GM11168 (cell line): ENCODE measurements around the gene LACTBL1.
"Not testable (repeated sequence)": the region's sequence is repeated elsewhere in the genome, so short reads cannot be mapped to it uniquely, and the experiment has no call there.

Experiments
- in situ Hi-C: fragments of 300-500 bp; cut with MboI; formaldehyde crosslinking; loops from one replicate; pipeline ENCODE4 v1.12.0; 2022; ENCODE audit warnings: low sequenced_read_pairs; ENCODE audit not compliant: unreplicated experiment

The LACTBL1 gene, protein sequence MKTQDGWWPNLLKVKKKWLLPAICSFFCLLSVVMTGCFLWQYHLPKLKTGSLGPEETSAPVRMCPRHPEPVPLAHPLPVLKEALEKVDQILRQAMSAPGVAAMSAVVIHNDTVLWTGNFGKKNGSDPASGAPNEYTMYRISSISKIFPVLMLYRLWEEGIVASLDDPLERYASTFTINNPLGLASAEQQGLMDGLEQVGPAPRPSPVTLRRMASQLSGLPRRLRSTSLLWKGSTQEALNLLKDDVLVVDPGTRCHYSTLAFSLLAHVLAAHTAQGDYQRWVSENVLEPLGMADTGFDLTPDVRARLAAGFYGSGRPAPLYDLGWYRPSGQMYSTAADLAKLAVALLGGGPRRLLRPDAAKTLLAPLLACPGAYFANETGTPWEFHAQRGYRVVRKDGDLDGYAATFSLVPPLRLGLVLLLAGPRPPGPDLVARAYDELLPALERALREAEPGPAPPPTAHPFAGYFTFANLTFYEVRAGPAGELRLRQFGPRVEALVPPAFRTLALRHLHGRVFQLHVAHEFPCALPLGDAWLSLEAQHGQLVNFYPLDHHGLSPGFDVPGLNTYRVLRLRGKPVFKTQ

DNA sequence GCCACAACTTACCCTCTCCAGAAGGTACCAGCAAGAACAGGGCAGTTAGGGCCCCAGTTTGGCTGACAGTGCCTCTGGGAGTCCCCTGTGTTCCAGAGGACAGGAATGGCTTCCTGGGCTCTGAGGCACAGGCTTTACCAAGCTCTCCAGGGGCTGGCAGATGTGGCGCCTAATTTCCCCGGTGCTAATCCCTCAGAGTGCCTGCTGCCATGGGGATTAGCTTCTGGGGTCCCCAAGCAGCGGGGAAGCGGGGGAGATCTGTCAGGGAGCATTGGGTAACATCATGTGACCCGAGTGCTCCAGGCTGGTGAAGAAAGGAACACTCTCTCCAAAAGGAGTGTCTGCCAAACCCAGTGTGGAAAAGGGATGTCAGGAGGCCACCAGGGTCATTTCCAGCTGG is at the start of gene LACTBL1:
LACTBL1 (minus strand) TSS at position 107 of the 400 bp plus-strand sequence. CDS start 550 bp downstream, outside the sequence.
- in situ Hi-C loops: loop anchor here (10.0 kb wide), 1 partner anchor 212 kb away; no protein-coding TSS in a partner anchor

DNA sequence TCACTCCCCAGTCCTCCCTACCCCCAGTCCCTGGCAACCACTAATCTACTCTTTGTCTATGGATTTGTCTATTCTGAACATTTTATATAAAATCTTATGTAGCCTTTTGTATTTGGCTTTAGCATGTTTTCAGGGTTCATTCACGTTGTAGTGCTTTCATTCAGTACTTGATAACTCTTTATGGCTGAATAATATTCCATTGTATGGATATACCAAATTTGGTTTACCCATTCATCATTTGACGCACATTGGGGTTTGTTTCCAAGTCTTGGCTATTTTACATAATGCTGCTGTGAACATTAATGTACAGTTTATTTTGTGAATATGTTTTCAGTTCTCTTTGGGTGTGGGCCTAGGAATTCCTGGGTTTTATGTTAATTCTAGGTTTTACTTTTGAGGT is 49.2 kb upstream of the LACTBL1 start:
- in situ Hi-C loops: no loop called here

DNA sequence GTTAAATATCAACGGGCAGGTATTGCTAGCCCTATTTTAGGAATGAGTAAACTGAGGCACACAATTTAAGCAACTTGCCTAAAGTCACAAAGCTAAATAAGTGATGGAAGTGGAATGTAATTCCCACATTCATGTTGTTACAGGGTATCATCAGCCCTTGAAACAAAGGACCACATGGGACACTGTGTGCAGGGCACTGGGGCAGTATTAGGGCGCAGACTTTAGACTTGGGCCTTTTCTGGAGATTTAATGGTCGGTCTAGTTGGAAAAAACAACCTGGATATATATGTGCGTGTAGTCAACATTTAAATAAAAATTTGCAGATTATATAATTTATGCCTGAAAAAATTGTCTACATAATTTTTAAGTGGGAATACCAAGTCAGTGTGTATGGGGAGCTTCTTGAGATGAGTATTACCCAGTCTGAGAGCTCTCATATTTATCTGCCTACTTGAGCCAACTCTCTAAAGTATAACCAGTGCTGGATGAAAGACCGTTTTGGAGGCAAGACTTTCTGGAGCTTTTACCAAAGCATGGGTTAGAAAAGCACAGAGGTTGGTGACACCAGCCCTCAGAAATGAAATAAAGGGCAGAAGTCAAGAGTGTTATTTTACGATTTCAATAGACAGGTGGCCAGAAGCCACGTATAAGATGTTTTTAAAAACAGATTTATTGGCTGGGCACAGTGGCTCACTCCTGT is 48.2 kb upstream of the LACTBL1 start:
- in situ Hi-C loops: no loop called here

DNA sequence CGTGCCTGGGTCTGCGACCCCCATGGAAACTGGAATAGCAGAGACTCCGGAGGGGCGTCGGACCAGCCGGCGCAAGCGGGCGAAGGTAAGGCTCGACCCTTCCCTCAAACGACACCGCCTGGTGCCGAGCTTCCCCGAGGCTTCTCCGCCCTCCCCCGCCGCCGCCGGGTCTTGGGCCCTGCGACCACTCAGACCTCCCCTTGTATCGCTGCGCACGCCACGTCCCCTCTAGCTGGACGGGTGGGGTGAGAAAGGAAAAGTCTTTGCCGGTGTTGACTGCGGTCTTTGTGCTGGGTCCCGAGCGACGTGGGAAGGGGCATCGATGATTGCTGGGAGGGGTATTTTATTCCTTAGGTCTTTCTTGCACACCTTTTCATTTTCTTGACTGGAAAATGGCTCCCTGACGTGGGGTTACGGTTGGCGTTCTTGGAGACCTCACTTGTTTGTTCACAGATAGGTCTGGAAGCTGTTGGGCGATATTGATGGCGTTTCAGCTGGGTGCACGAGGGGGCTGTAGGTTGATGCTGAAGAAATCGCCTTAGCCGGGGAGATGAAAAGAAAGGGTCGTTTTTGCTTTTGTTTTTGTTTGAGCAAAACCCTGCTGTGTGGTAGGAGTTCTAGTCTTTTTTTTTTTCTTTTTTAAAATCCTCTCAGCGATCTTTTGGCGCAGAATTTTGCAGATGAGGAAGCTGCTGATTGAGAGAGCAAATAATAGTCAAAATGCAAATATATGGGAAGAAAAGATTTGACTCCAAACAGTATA is 47.4 kb upstream of the LACTBL1 start:
- in situ Hi-C loops: no loop called here

DNA sequence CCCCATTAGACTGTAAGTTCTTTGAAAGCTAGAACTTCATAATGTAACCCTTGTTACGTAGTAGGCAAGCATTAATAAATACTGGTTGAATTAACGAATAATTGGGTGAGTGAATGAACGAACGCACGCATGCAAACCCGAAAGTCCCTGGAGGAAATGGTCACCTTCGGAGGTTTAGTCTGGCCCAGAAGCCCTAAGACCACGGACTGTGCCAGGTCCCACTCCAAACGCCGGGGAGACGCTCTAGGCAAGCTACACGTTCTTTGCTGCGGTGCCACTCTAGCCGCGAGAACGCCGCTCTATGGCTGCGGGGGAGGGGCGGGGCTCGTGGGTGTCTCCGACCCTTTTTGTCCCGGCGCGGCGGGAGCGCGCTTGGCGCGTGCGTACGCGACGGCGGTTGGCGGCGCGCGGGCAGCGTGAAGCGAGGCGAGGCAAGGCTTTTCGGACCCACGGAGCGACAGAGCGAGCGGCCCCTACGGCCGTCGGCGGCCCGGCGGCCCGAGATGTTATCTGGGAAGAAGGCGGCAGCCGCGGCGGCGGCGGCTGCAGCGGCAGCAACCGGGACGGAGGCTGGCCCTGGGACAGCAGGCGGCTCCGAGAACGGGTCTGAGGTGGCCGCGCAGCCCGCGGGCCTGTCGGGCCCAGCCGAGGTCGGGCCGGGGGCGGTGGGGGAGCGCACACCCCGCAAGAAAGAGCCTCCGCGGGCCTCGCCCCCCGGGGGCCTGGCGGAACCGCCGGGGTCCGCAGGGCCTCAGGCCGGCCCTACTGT is 46.6 kb upstream of the LACTBL1 start, which contains the start of gene KDM1A:
KDM1A (plus strand) TSS at position 375 of the 769 bp plus-strand sequence; CDS start at position 504, 129 bp downstream.
- in situ Hi-C loops: no loop called here

DNA sequence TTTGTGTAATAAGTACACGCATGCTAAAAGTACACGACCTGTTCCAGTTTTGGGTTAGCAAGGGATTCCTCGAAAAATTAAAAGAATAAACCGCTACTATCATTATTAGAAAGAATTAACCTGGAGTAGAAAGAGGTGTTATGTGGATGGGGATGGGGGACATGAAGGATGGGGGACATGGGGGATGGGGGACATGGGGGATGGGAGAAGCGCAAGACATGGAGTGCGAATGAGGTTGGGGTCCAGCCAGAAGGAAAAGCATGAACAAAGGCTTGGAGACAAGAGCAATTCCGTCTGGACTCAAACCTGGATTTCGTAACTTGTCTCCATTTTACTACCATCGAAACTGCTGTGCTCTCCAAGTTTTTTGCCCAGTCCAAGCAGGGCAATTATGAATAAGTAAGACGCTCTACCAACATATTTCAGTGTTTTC is 46.0 kb upstream of the LACTBL1 start:
- in situ Hi-C loops: no loop called here

DNA sequence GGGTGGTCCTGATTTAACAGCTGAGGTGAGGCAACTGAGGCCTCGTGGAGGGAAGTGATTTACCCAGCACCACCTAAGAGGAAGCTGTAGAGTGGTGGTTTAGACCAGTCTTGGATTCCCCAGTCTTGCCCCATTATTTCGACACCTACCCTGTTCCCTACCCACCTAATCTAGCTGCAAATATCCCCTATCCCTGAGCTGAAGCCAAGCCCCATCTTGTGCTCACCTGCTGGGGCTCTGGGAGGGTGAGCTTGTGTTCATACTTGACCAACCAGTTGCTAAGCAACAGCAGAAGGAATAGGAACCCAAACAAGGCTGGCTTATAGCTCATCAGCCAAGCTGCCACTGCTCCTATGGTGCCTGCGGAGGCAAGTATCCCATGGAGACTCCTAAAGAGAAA is 41.0 kb upstream of the LACTBL1 start:
- in situ Hi-C loops: no loop called here

DNA sequence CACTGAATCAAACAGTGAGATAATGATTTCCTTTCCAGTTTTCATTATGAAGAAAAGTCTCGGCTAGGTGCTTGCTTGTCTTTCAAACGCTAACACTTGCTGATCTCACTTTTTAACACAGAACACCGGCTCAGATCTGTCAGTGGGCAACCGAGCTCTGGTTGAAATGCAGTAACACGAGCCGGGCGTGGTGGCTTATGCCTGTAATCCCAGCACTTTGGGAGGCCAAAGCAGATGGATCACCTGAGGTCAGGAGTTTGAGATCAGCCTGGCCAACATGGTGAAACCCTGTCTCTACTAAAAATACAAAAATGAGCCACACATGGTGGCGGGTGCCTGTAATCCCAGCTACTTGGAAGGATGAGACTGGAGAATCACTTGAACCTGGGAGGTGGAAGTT is 37.4 kb upstream of the LACTBL1 start:
- in situ Hi-C loops: not testable (repeated sequence)

DNA sequence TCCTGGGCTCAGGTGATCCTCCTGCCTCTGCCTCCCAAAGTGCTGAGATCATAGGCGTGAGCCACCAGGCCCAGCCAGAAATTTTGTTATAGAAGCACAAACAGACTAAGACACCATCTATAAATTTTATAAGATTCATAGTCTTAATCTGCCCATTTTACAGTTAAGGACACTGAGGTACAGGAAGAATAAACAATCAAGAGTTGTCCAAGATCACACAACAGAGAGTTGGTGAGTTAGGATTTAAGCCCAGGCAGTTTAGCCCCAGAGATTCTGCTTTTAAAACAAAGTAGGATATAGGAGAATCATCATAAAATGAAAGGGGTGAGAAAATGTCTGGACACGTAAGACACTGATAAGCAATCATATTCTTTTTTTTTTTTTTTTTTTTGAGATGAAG is 36.2 kb upstream of the LACTBL1 start:
- in situ Hi-C loops: no loop called here

DNA sequence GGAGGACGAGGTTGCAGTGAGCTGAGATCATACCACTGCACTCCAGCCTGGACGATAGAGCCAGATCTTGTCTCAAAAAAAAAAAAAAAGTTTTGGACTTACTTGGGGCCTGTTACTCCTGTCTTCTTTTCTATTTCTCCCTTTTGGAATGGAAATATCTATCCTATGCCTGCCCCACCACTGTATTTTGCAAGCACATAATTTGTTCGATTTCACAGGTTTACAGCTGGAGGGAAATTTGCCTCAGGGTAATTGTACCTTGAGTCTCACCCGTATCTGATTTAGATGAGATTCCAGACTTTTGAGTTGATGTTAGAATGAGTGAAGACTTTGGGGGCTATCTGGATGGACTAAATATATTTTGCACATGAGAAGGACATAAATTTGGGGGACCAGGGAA is 34.4 kb upstream of the LACTBL1 start:
- in situ Hi-C loops: no loop called here

DNA sequence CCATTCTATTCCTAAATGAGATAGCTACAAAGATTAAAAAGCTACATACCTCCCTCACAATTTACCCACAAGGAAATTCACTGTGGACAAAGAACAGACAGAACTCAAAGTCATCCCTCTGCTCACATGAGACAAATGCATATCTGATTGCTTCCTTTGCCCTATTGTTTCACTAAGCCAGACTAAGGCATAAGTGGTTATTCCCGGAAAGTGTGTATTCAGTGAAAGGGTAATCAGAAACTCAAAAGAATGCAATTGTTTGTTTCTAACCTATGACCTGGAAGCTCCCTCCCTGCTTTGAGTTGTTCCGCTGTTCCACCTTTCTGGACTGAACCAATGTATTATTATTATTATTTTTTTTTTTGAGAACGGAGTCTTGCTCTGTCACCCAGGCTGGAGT is 32.1 kb upstream of the LACTBL1 start:
- in situ Hi-C loops: not testable (repeated sequence)

DNA sequence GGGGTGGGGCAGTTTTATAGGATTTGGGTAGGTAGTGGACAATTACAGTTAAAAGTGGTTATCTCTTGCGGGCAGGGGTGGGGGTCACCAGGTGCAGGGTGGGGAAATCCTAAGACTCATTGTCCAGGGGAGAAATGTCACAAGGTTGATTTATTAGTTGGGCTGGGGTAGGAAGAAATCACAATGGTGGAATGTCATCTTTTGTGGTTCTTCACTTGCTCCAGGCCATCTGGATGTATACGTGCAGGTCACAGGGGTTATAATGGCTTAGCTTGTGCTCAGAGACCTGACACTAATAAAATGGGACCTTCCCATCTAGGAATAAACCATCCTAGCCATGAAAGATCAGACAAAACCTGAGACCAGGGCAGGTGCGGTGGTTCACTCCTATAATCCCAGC is 31.4 kb upstream of the LACTBL1 start:
- in situ Hi-C loops: no loop called here

DNA sequence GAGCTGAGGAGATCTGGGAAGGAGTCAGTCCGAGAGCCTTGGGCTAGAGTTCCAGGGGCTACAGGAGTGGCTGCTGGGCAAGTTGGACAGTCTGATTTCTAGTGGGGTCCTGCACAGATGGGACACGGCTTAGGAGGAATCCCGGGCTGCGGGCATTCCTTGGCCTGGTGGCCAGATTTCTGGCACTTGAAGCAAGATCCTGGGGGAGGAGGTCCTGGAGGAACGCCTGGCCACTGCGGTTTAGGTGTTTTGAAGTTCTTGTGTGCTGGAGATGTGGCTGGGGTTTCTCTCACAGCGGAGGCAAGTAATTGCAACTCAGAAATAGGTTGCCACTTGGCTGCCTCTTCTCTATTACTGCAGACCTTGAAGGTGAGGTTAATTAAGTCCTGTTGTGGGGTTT is 29.6 kb upstream of the LACTBL1 start:
- in situ Hi-C loops: not testable (repeated sequence)

DNA sequence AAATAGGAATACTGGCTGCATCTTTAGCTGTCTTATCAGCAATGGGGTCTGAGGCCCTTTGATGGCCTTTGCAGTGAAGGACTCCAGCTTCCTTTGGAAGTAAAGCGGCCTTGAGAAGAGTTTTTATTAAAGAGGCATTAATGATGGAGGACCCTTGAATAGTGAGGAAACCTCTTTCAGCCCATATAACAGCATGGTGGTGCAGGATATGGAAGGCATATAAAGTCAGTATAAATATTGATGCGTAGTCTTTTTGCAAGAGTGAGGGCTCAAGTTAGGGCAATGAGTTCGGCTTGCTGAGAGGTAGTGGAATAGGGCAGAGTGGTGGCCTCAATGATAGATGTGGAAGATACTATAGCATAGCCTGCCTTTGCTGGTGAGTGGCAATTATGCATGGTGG is 27.5 kb upstream of the LACTBL1 start:
- in situ Hi-C loops: not testable (repeated sequence)

DNA sequence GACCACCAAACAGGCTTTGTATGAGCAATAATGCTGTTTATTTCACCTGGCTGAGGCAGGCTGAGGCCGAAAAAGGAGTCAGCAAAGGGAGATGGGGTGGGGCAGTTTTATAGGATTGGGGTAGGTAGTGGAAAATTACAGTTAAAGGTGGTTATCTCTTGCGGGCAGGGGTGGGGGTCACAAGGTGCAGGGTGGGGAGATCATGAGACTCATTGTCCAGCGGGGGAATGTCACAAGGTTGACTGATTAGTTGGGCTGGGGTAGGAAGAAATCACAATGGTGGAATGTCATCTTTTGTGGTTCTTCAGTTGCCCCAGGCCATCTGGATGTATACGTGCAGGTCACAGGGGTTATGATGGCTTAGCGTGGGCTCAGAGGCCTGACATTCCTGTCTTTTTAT is 24.9 kb upstream of the LACTBL1 start:
- in situ Hi-C loops: not testable (repeated sequence)

DNA sequence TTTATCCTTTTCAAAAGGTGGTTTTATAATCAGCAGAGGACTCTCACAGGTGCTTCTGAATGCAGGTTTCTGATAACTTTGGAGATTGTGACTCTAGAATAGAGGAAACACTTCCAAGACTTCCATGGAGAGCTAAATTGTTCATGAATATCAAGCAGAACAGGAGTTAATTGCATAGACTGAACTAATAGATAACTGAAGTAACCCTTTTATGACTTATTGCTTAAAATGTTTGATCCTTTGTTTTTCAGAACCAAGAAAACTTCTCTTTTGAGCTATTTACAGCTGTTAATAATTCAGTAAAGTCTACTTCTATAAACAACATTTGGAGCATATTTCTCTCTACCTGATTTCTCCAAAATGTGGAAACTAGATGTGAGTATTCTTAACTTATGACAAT is 23.1 kb upstream of the LACTBL1 start:
- in situ Hi-C loops: no loop called here

DNA sequence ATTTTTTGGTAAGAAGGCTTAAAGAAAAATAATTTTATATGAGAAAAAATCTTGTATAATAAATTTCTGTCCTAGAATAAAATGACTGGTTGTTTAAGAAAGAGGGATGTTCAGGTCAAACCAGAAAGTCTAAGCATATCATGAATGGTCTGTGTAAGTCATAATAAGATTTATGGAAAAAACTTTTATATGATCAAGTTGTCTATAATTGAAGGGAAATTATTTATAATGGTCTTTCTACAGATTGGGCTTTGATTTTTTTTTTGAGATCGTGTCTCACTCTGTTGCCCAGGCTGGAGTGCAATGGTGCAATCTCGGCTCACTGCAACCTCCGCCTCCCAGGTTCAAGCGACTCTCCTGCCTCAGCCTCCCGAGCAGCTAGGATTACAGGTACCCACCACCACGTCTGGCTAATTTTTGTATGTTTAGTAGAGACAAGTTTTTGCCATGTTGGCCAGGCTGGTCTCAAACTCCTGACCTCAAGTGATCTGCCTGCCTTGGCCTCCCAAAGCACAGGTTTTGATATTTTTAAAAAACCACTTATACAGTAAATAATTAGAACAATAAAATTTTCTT is 20.6 kb upstream of the LACTBL1 start:
- in situ Hi-C loops: not testable (repeated sequence)

DNA sequence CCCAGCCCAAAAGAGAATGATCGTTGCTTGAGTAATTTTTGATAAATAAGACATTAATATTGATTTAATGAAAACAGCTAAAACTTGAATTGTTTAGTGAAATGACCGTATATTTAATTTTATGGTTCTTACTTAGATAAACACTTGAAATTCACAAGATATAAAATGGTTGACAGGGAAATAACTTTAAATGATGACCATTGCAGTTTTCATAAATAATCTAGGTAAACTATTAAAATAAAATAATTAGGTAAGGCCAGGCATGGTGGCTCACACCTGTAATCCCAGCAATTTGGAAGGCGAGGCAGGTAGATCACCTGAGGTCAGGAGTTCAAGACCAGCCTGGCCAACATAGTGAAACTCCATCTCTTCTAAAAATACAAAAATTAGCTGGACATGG is 19.7 kb upstream of the LACTBL1 start:
- in situ Hi-C loops: not testable (repeated sequence)

DNA sequence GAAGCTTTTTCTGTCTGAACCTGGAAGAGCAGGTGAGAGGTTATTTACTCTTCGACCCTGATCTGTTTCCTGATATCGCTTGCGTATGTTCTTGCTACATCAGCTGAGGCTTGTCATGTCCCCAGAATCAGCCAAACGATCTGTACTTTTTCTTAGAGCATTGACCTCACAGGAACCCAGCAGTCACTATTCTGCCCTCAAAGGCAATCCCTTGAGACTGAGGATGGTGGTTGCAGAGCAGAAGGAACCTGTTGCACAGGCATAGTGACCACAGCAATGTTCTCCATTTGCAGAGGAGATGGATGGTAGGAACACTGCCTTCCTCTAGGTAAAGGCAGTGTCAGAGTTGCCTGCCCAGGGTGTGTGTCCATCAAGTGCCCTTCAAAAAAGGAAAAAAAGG is 11.3 kb upstream of the LACTBL1 start:
- in situ Hi-C loops: no loop called here
